K562 (cell line): Measurements from ENCODE around the gene RPTOR. TPM values are rescaled to one million over a fixed set of nuclear protein-coding genes. Genes with fewer than 3 reads are reported as not detected.

Experiments
- ATAC-seq: fragments of 200-7000 bp; cut with Tn5 transposase; 3 replicates; pipeline ENCODE4 v1.9.1; 2020; ENCODE audit warnings: moderate library complexity
- BruUV-seq: library from RNA; stranded (reverse); fragments of 400-500 nt; replicated peaks from 2 replicates; lab custom pipeline; 2021; lab: Mats Ljungman, UMichigan
- CTCF ChIA-PET: fragments of 300-600 bp; formaldehyde crosslinking; extraction: SDS; loops from one replicate; lab custom pipeline; 2021; ENCODE audit warnings: low intra/inter-chr PET ratio; lab: Yijun Ruan, JAX
- POLR2A ChIA-PET: fragments of 300-600, 350-650 bp; sonication (Branson Sonifier 250); formaldehyde crosslinking; extraction: SDS; loops from one replicate; lab custom pipeline; 2021; ENCODE audit warnings: antibody characterized with exemption, inconsistent platforms; lab: Yijun Ruan, JAX
- DNase-seq, 4 experiments: peaks; one replicate each; pipeline versions ENCODE4 v3.0.0 to v3.0.0-alpha.2; 2011 to 2018; ENCODE audit warnings: low spot score in 3 of 4, mixed read lengths in 3 of 4; ENCODE audit errors: extremely low read depth in 1 of 4
- FAIRE-seq: peaks from 2 replicates; lab custom pipeline; 2011; peaks lifted over from hg19 to GRCh38; lab: Jason Lieb, UNC
- H2AFZ ChIP-seq: 2 replicates; pipeline ENCODE4 v1.6.0; 2011; ENCODE audit warnings: low read depth, low read length, control low read depth, inconsistent platforms
- H3K27ac ChIP-seq: fragments of 200-600 bp; 3 replicates; pipeline ENCODE4 v1.8.0; 2011; ENCODE audit warnings: low read depth, mild to moderate bottlenecking, control low read depth, inconsistent platforms, low read length, moderate library complexity, mixed read lengths; ENCODE audit errors: extremely low read depth
- H3K27me3 ChIP-seq, 2 experiments: fragments of 300-600 bp in 1 of 2; 2 replicates in 1 of 2; 3 replicates in 1 of 2; pipeline versions ENCODE4 v1.6.0 to v1.8.0; 2011; ENCODE audit warnings: inconsistent platforms in 2 of 2, low read length in 2 of 2, mild to moderate bottlenecking in 1 of 2, mixed read lengths in 1 of 2, moderate library complexity in 1 of 2; ENCODE audit not compliant: control insufficient read depth in 2 of 2, insufficient read depth in 2 of 2
- H3K36me3 ChIP-seq: fragments of 300-600 bp; 3 replicates; pipeline ENCODE4 v1.8.0; 2011; ENCODE audit warnings: mild to moderate bottlenecking, low read length, inconsistent platforms; ENCODE audit not compliant: control insufficient read depth, insufficient read depth
- H3K4me1 ChIP-seq, 2 experiments: fragments of 200-600 bp in 1 of 2; replicated peaks in 1 of 2; 2 replicates in 1 of 2; 3 replicates in 1 of 2; pipeline versions ENCODE4 v1.5.1 to v1.8.0; 2011; ENCODE audit warnings: inconsistent platforms in 2 of 2, low read length in 2 of 2, mild to moderate bottlenecking in 1 of 2, mixed read lengths in 1 of 2, moderate library complexity in 1 of 2; ENCODE audit not compliant: control insufficient read depth in 2 of 2, insufficient read depth in 2 of 2
- H3K4me2 ChIP-seq: 2 replicates; pipeline ENCODE4 v1.6.1; 2011; ENCODE audit warnings: low read length, control low read depth, inconsistent platforms, mixed read lengths; ENCODE audit not compliant: insufficient read depth
- H3K4me3 ChIP-seq: fragments of 200-600 bp; sonication (generic), shearing (Covaris generic); 2 replicates; pipeline ENCODE4 v1.5.1; 2016; ENCODE audit warnings: control low read depth, inconsistent platforms
- H3K79me2 ChIP-seq: fragments of 200-600 bp; 3 replicates; pipeline ENCODE4 v1.8.0; 2011; ENCODE audit warnings: low read length, inconsistent platforms; ENCODE audit not compliant: control insufficient read depth, insufficient read depth
- H3K9ac ChIP-seq, 2 experiments: 2 replicates each; pipeline versions ENCODE4 v1.6.0 to v1.6.1; 2011; ENCODE audit warnings: low read depth in 2 of 2, low read length in 2 of 2, control low read depth in 1 of 2, inconsistent platforms in 1 of 2, mild to moderate bottlenecking in 1 of 2, mixed read lengths in 1 of 2; ENCODE audit not compliant: insufficient read depth in 1 of 2
- H3K9me1 ChIP-seq: one replicate; pipeline ENCODE4 v1.6.0; 2011; ENCODE audit warnings: inconsistent platforms, mild to moderate bottlenecking, low read length, moderate library complexity; ENCODE audit not compliant: control insufficient read depth, insufficient read depth
- H3K9me3 ChIP-seq: replicated peaks from 2 replicates; pipeline ENCODE4 v1.5.1; 2011; ENCODE audit warnings: low read depth, low read length, inconsistent platforms; ENCODE audit not compliant: control insufficient read depth, insufficient read depth
- H4K20me1 ChIP-seq: replicated peaks from 2 replicates; pipeline ENCODE4 v1.6.1; 2011; ENCODE audit warnings: low read length, inconsistent platforms, mixed read lengths; ENCODE audit not compliant: control insufficient read depth, insufficient read depth
- ESRRA ChIP-seq: fragments of 450-650 bp; IDR thresholded peaks from 2 replicates; pipeline ENCODE4 v1.6.1; 2014; ENCODE audit warnings: low read depth, mild to moderate bottlenecking, moderate library complexity, borderline replicate concordance
- MCM5 ChIP-seq: fragments of 450-650 bp; IDR thresholded peaks from 2 replicates; pipeline ENCODE4 v1.6.1; 2016; ENCODE audit warnings: low read depth
- NONO ChIP-seq, 2 experiments: fragments of 200-400 bp in 1 of 2; fragments of 450-650 bp in 1 of 2; formaldehyde crosslinking in 1 of 2; IDR thresholded peaks; 2 replicates each; pipeline ENCODE4 v1.6.1; 2017; ENCODE audit warnings: low read depth in 2 of 2, mild to moderate bottlenecking in 2 of 2, moderate library complexity in 2 of 2, low read length in 1 of 2
- RBM14 ChIP-seq: fragments of 200-400 bp; formaldehyde crosslinking; IDR thresholded peaks from 2 replicates; pipeline ENCODE4 v1.6.1; 2018; ENCODE audit warnings: low read depth, mild to moderate bottlenecking, low read length, moderate library complexity, borderline replicate concordance; ENCODE audit not compliant: insufficient read depth
- SETDB1 ChIP-seq: IDR thresholded peaks from one replicate; pipeline ENCODE4 v1.6.1; 2012; ENCODE audit warnings: low read length, control low read depth, inconsistent platforms
- TBL1XR1 ChIP-seq, 2 experiments: IDR thresholded peaks; 2 replicates each; pipeline ENCODE4 v1.6.1; 2012; ENCODE audit warnings: improper control_type of control experiment in 2 of 2, low read length in 2 of 2, mild to moderate bottlenecking in 1 of 2
- ZNF347 ChIP-seq: fragments of 450-650 bp; formaldehyde crosslinking; IDR thresholded peaks from 2 replicates; pipeline ENCODE4 v1.4.0; 2020; ENCODE audit warnings: low read depth, mild to moderate bottlenecking, moderate library complexity
- WGBS: fragments of 100-300 bp; shearing (Covaris generic); methylation state at CpG from one replicate; pipeline ENCODE4 v1.1.6; 2016; ENCODE audit warnings: low coverage, mixed read lengths; ENCODE audit not compliant: insufficient coverage; ENCODE audit errors: missing lambda C conversion rate; 5-methylcytosine and 5-hydroxymethylcytosine counted together
- in situ Hi-C: fragments of 300-500 bp; cut with MboI; formaldehyde crosslinking; loops from 4 replicates; pipeline ENCODE4 v1.15.0; 2018; ENCODE audit warnings: inconsistent platforms, mixed read lengths
- intact Hi-C: fragments of 100-400 bp; cut with micrococcal nuclease; formaldehyde crosslinking; loops from 2 replicates; pipeline ENCODE4 v1.14.2; 2022
- polyA plus RNA-seq, 8 experiments: library from polyadenylated mRNA; depleted of rRNA in 4 of 8; stranded (reverse) in 5 of 8; unstranded in 3 of 8; fragments of >200 nt; fragmentation: Nextera tagmentation in 2 of 8; fragmentation: Illumina TruSeq in 1 of 8; extraction: Ambion mirVana in 2 of 8; extraction: Trizol in 1 of 8; gene quantifications; 2 replicates each; pipeline versions ENCODE4 v1.2.1 to v1.2.3, GENCODE V29; 2011 to 2014; ENCODE audit warnings: inconsistent platforms in 1 of 8, missing spikeins in 1 of 8
- total RNA-seq, 7 experiments: library from RNA; depleted of rRNA in 6 of 7; stranded (reverse); fragments of >200 nt in 6 of 7; fragmentation: Illumina TruSeq in 2 of 7; extraction: Trizol in 2 of 7; gene quantifications; 2 replicates each; pipeline versions ENCODE4 v1.2.1 to v1.2.3, GENCODE V29; 2011 to 2021; ENCODE audit warnings: low replicate concordance in 1 of 7
- TF ChIP-seq, protein P1 (sequence below): fragments of 250-450 bp; sonication (Bioruptor Pico); IDR thresholded peaks from 2 replicates; pipeline ENCODE4 v1.4.0; 2020; ENCODE audit warnings: mild to moderate bottlenecking, moderate library complexity, borderline replicate concordance
- TF ChIP-seq, protein P2 (sequence below): sonication (generic); formaldehyde crosslinking; IDR thresholded peaks from 2 replicates; pipeline ENCODE4 v1.8.0; 2023; ENCODE audit warnings: mild to moderate bottlenecking, missing genetic modification reagents
- TF ChIP-seq, protein P3 (sequence below): fragments of 250-450 bp; sonication (Bioruptor Pico); IDR thresholded peaks from 2 replicates; pipeline ENCODE4 v1.4.0; 2020; ENCODE audit warnings: mild to moderate bottlenecking, moderate library complexity

RPTOR gene
- total and polyA plus RNA-seq, 9 of the 15 experiments (the other 6 are each of a cell fraction or from before 2014, with no cell fraction given): 0.24 to 54.1 (median 10.2) TPM

DNA sequence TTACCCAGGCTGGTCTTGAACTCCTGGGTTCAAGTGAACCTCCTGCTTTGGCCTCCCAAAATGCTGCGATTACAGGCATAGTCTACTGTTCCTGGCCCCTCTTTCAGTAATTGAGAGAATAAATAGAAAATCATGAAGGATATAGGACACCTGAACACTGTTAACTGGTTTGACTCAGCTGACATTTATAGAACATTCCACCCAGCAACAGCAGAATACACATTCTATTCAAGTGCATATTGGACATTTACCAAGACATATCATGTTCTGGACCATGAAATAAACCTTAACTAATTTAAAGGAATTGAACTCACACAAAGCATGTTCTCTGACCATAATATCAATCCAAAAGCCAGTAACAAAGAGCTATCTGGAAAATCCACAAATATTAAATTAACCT is 470.5 kb downstream of the RPTOR start:
- in situ Hi-C loops: no loop called here
- Histone ChIP-seq H3K27me3 (no peaks in the 10 kb centered on the region), H4K20me1 (no peaks in the 10 kb centered on the region), H3K4me1 (peaks cover 22 to 33% of the 10 kb centered on the region in 2 experiments), H3K9me3 (peaks cover 8% of the 10 kb centered on the region), H3K4me2 (no peak overlapping the region), H2AFZ (no peak overlapping the region), H3K79me2 (peaks cover 13% of the 10 kb centered on the region; the same call in 2 of the 3 replicates), H3K9ac (no peak overlapping the region), H3K9me1 (no peaks in the 10 kb centered on the region), H3K27ac (no peak overlapping the region), H3K36me3 (no peaks in the 10 kb centered on the region; the same call in 2 of the 3 replicates), H3K4me3 (no peak overlapping the region)
- no peak for ATAC-seq
- intact Hi-C loops: loop anchor here (5.0 to 10.0 kb wide), 2 partner anchors 82 to 220 kb away; partner anchors contain the start of genes NDUFAF8 and TEPSIN
- ChIA-PET POLR2A (interaction anchor here (0.6 kb wide), 1 partner anchor 983 kb away, joined by 3 read pairs; no protein-coding TSS in a partner anchor), CTCF (no interaction called here)
- FAIRE-seq: no peak
- DNase-seq: no peak
- TF ChIP-seq ESRRA (no peak), SETDB1 (no peak), MCM5 (no peak), ZNF347 (CRISPR knock-in tag) (no peak), NONO (IDR thresholded peaks at IDR 0.05; ENCODE audit: low read depth in 2 of 2, low read length in 1 of 2) (no peak), RBM14 (no peak), TBL1XR1 (IDR thresholded peaks at IDR 0.05; ENCODE audit: low read length in 2 of 2) (no peak)
- TF ChIP-seq, protein P1, sequence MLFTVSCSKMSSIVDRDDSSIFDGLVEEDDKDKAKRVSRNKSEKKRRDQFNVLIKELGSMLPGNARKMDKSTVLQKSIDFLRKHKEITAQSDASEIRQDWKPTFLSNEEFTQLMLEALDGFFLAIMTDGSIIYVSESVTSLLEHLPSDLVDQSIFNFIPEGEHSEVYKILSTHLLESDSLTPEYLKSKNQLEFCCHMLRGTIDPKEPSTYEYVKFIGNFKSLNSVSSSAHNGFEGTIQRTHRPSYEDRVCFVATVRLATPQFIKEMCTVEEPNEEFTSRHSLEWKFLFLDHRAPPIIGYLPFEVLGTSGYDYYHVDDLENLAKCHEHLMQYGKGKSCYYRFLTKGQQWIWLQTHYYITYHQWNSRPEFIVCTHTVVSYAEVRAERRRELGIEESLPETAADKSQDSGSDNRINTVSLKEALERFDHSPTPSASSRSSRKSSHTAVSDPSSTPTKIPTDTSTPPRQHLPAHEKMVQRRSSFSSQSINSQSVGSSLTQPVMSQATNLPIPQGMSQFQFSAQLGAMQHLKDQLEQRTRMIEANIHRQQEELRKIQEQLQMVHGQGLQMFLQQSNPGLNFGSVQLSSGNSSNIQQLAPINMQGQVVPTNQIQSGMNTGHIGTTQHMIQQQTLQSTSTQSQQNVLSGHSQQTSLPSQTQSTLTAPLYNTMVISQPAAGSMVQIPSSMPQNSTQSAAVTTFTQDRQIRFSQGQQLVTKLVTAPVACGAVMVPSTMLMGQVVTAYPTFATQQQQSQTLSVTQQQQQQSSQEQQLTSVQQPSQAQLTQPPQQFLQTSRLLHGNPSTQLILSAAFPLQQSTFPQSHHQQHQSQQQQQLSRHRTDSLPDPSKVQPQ (CRISPR knock-in tag): no peak
- TF ChIP-seq, protein P2, sequence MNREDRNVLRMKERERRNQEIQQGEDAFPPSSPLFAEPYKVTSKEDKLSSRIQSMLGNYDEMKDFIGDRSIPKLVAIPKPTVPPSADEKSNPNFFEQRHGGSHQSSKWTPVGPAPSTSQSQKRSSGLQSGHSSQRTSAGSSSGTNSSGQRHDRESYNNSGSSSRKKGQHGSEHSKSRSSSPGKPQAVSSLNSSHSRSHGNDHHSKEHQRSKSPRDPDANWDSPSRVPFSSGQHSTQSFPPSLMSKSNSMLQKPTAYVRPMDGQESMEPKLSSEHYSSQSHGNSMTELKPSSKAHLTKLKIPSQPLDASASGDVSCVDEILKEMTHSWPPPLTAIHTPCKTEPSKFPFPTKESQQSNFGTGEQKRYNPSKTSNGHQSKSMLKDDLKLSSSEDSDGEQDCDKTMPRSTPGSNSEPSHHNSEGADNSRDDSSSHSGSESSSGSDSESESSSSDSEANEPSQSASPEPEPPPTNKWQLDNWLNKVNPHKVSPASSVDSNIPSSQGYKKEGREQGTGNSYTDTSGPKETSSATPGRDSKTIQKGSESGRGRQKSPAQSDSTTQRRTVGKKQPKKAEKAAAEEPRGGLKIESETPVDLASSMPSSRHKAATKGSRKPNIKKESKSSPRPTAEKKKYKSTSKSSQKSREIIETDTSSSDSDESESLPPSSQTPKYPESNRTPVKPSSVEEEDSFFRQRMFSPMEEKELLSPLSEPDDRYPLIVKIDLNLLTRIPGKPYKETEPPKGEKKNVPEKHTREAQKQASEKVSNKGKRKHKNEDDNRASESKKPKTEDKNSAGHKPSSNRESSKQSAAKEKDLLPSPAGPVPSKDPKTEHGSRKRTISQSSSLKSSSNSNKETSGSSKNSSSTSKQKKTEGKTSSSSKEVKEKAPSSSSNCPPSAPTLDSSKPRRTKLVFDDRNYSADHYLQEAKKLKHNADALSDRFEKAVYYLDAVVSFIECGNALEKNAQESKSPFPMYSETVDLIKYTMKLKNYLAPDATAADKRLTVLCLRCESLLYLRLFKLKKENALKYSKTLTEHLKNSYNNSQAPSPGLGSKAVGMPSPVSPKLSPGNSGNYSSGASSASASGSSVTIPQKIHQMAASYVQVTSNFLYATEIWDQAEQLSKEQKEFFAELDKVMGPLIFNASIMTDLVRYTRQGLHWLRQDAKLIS: no peak
- TF ChIP-seq, protein P3, sequence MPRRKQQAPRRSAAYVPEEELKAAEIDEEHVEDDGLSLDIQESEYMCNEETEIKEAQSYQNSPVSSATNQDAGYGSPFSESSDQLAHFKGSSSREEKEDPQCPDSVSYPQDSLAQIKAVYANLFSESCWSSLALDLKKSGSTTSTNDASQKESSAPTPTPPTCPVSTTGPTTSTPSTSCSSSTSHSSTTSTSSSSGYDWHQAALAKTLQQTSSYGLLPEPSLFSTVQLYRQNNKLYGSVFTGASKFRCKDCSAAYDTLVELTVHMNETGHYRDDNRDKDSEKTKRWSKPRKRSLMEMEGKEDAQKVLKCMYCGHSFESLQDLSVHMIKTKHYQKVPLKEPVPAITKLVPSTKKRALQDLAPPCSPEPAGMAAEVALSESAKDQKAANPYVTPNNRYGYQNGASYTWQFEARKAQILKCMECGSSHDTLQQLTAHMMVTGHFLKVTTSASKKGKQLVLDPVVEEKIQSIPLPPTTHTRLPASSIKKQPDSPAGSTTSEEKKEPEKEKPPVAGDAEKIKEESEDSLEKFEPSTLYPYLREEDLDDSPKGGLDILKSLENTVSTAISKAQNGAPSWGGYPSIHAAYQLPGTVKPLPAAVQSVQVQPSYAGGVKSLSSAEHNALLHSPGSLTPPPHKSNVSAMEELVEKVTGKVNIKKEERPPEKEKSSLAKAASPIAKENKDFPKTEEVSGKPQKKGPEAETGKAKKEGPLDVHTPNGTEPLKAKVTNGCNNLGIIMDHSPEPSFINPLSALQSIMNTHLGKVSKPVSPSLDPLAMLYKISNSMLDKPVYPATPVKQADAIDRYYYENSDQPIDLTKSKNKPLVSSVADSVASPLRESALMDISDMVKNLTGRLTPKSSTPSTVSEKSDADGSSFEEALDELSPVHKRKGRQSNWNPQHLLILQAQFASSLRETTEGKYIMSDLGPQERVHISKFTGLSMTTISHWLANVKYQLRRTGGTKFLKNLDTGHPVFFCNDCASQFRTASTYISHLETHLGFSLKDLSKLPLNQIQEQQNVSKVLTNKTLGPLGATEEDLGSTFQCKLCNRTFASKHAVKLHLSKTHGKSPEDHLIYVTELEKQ (CRISPR knock-in tag): no peak
- 93% methylated on average over 1 of the region's 1 CpG for WGBS
- BruUV-seq: no TSS peak
